Right lung (tissue), 5 donors: ENCODE data around the gene SNX6. TPM values are rescaled to one million over a fixed set of nuclear protein-coding genes. Genes with fewer than 3 reads are reported as not detected.
"Not testable (repeated sequence)": the region's sequence is repeated elsewhere in the genome, so short reads cannot be mapped to it uniquely, and the experiment has no call there.

Experiments
- DNase-seq, 2 donors: peaks; one replicate each; pipeline ENCODE4 v3.0.0-alpha.2; 2013
- polyA plus RNA-seq, 5 donors: library from polyadenylated mRNA; unstranded; fragments of 120-200 nt; gene quantifications; one replicate each; pipeline versions ENCODE4 v1.2.1 to v1.2.3, GENCODE V29; 2013; ENCODE audit warnings: inconsistent platforms in 1 of 5, low replicate concordance in 1 of 5; ENCODE audit not compliant: insufficient read length in 5 of 5, insufficient read depth in 1 of 5

The SNX6 gene
- polyA plus RNA-seq, 5 donors: 87.1 to 130 (median 114) TPM

GRCh38 chr14:34646570-34647255, 16.8 kb upstream of the SNX6 start:
- no peak for DNase-seq

DNA sequence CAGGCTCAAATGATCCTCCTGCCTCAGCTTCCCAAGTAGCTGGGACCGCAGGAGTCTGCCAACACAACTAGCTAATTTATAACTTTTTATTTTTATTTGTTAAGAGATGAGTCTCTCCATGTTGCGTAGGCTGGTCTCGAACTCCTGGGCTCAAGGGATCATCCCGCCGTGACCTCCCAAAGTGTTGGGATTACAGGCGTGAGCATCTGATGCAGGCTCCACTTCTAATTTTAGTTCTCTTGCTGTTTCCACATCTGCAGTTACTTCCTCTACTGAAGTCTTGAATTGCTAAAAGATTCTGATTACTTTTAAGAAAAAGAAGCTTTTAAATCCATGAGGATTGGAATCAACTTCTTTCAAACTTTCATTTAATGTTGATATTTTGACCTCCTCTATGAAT, 13.4 kb upstream of the SNX6 start:
- DNase-seq: no peak

DNA sequence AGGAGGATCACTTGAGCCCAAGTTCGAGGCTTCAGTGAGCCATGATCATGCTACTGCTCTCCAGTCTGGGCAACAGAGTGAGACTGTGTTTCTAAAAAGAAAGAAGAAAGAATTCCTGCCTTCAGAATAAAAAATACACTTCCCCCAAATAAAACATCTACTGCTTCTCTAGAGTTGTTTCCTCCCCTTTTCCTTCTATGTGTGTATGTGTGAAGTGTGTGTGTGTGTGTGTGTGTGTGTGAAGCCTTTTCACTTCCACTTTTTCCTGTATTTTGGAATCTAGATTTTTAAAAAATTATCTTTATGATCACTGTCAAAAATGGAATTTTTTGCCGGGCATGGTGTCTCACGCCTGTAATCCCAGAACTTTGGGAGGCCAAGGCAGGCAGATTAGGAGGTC, 12.6 kb upstream of the SNX6 start:
- DNase-seq: no peak

DNA sequence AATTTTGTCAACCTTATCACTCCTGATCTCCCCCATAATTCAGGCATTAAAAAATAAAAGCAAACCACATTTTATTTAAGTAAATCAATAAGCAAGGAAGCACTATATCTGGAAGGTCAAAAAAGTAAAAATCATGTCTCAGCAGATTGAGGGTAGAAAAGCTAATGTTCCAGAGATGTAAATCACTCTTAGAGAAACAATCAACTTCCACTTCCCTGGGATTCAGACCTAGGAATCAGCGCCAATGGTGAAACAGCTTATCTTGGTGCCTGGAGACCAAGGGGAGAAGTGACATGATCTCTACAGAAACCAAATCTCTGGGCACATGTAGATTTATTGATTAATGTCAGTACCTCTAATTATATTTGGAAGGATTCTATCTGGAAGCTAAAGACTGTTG, 10.9 kb upstream of the SNX6 start:
- DNase-seq: no peak

DNA sequence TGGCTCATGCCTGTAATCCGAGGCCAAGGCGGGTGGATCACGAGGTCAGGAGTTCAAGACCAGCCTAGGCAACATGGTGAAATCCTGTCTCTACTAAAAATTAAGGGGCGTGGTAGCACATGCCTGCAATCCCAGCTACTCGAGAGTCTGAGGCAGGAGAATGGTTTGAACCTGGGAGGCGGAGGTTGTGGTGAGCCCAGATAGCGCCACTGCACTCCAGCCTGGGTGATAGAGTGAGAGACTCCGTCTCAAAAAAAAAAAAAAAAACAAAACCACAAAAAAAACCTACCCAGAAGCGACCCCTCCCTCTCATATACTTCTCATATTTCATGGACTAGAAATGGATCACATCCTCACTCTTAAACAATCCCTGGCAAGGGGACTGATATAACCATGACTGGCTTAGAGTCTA, 4.4 kb upstream of the SNX6 start:
- not testable (repeated sequence) for DNase-seq

- DNase-seq: no peak
Measured at GRCh38 chr14:34633742-34634141, 3.8 kb upstream of the SNX6 start.

- DNase-seq: no peak
Measured at GRCh38 chr14:34632411-34632978, 2.5 kb upstream of the SNX6 start.

GRCh38 chr14:34629344-34629656, 648 bp downstream of the SNX6 start:
- DNase-seq: peak in 1 of 2 donors; percentile 0

DNA sequence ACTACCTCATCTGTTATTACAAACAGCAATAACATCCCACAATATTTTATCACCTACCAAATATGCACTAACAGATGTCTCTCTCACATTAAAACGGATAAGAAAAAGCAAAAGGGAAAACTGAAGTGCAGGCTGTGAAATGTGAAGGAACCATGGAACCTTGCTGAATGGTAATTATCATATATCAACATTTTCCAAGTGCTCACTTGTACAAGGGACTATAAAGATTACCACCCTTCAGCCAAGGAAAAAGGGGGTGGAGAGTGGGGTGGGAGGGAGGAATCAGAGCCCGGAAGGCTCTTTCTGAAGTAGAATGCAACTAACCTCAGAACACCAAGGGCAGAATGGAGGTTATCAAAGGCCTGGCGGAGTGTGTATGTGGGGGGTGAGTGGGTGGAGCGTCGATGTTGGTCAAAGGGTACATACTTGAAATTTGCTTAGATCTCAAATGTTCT, 1.2 kb downstream of the SNX6 start:
- DNase-seq: peak; percentile 18 to 27

DNA sequence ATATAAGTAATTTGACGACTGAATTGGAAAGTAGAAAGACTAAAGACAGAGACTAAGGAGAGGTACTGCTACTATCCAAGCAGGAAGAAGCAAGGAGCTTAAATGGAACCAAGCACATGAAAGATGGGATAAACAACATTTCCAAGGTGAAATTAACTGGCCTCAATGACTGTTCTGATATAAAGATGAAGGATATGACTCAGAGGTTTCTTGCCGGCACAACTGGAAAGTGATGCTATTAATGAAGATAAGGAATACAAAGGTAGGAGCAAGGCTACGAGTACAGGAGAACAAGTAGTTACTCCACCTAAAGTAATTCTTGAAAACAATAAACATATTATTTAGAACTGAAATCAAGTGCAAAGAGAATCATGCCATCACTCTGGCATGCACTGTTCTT, 6.4 kb downstream of the SNX6 start:
- DNase-seq: no peak

DNA sequence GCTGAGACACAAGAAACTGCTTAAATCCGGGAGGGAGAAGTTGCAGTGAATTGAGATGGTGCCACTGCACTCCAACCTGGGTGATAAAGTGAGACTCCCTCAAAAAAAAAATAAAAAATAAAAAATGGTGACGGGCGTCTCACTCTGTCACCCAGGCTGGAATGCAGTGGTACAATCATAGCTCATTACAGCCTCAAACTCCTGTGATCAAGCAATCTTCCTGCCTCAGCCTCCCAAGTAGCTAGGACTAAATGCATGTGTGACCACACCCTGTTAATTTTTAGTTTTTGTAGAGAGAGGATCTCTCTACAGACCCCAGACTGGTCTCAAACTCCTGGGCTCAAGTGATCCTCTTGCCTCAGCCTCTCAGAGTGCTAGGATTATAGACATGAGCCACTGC, 9.1 kb downstream of the SNX6 start:
- no peak for DNase-seq

GRCh38 chr14:34620115-34620514, 9.8 kb downstream of the SNX6 start:
- no peak for DNase-seq

DNA sequence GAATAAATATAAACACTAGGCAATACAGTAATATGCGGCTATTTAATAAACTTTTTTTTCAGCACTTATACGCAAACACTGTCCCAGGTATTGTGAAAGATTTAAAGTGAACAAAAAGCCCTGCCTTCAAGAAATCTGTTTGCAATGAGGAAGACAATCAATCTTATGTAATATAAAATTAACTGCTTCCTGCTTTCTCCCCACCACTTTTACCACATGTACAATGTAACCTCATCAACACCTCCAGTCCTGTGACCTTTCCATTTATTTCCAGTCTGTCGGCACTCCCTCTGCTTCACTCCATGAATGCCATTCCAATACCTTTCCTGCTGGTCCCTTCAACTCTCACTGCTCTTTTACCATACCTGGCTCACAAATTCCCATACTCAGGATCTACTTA, 10.5 kb downstream of the SNX6 start:
- no peak for DNase-seq

- DNase-seq: no peak
Measured at GRCh38 chr14:34616360-34616759, 13.6 kb downstream of the SNX6 start.

- no peak for DNase-seq
Measured at GRCh38 chr14:34615507-34615906, 14.4 kb downstream of the SNX6 start.

DNA sequence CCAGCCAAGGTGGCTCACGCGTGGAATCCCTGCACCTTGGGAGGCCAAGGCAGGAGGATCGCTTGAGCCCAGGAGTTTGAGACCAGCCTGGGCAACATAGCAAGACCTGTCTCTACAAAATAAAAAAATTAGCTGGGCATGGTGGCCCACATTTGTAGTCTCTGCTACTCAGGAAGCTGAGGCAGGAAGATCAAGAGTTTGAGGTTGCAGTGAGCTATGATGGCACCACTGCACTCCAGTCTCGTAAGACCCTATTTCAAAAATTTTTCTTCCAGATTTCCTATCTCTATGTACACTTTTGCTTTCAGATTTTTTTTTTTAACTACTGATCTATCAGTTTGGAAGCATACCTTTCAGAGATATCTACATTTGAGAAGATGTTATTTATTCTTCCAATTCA, 15.3 kb downstream of the SNX6 start:
- no peak for DNase-seq

DNA sequence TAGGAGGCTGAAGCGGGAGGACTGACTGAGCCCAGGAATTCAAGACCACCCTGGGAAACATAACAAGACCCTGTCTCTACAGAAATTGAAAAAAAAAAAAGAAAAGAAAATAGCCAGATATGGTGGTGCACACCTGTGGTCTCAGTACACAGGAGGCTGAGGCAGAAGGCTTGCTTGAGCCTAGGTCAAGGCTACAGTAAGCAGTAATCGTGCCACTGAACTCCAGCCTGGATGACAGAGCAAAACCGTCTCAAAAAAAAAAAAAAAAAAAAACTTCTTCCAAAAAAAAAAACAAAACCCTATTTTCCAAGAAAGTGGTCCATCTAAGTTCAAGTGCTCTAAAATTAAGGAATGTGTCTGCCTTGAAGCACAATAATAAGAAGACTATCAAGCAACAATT, 19.8 kb downstream of the SNX6 start:
- DNase-seq: no peak

- DNase-seq: no peak
Measured at GRCh38 chr14:34605461-34605860, 24.5 kb downstream of the SNX6 start.

DNA sequence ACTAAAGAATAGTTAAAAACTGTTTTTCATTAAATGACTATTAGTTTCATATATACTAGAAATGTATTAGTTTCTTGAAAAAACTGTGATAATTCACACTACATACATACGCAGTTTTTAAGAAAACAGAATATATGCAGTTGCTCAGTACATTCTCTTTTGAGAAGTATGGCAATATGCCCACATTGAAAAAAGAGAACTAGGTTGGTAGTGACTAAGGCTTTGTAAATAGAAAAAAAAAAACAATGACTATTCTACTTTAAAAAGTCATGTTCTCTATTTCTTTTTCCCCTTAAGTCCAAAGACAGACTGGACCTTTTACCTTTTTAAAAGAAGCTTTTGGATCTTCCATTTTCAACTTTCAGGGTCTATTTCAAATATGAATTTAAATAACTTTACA, 25.0 kb downstream of the SNX6 start:
- no peak for DNase-seq

DNA sequence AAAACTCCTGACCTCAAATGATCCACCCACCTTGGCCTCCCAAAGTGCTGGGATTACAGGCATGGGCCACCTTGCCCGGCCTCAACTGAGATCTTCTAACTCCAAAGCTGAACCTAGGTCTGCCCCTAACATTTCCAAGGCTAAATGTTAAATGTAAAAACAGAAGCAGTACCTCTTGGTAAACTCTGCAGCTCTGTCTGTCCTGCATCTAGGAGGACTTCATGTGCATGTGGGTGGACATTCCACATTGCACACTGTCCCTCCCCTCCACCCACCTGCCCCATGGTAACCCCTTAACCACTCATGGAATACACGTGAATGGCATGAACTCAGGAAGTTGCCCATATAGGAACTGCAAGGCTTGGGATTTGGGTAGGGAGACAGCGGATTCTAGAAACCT, 33.1 kb downstream of the SNX6 start:
- DNase-seq: no peak

- DNase-seq: no peak
Measured at GRCh38 chr14:34593740-34594375, 36.1 kb downstream of the SNX6 start.

DNA sequence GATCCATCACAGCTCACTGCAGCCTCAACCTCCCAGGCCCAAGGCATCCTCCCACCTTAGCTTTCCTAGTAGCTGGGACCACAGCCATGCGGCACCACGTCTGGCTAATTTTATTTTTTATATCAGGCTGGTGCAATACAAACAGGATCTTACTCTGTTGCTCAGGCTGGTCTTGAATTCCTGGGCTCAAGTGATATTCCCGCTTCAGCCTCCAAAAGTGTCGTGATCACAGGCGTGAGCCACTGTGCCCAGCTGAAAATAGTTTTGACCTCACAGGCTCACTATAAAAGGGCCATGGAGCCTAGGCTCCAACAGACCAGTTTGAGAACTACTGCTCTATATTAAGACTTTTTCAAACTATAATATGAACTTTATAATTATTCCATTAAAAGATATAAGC, 37.3 kb downstream of the SNX6 start:
- no peak for DNase-seq

DNA sequence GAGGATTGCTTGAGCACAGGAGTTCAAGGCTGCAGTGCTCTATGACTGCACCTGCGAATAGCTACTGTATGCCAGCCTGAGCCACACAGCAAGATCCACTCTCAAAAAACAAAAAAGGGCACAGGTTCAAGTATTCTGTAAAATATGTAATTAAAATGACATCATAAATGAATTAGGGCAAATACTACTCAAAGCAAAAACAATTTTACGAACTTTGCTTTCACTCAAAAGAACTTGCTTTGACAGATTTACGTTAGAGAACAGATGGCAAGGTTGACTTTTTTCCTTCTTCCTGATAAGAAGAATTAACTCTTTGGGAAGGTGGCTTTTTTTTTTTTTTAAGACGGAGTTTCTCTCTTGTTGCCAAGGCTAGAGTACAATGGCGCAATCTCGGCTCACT, 46.4 kb downstream of the SNX6 start:
- no peak for DNase-seq
